ENCODE data around the gene MIOS. TPM values are rescaled to one million over a fixed set of nuclear protein-coding genes. Genes with fewer than 3 reads are reported as not detected.

MIOS gene
- 28.3 TPM for polyA plus RNA-seq (ENCODE audit: insufficient read length)

GRCh38 chr7:7566651-7567611, at the start of gene MIOS:
Gene MIOS (plus strand): TSS chr7:7566884. CDS start chr7:7572476, 5,592 bp downstream.
- DNase-seq (ENCODE audit: low read depth) = peak; percentile 48

GRCh38 chr7:7517754-7518153, 48.9 kb upstream of the MIOS start:
- no peak for DNase-seq (ENCODE audit: low read depth)

GRCh38 chr7:7519056-7519455, 47.6 kb upstream of the MIOS start:
- DNase-seq (ENCODE audit: low read depth) = no peak

GRCh38 chr7:7519528-7519927, 47.2 kb upstream of the MIOS start:
- no peak for DNase-seq (ENCODE audit: low read depth)

- DNase-seq (ENCODE audit: low read depth) = no peak
These were observed 45.4 kb upstream of the MIOS start for GRCh38 chr7:7521259-7521658.

- no peak for DNase-seq (ENCODE audit: low read depth)
These were observed 44.3 kb upstream of the MIOS start for GRCh38 chr7:7522421-7522820.

GRCh38 chr7:7524121-7524520, 42.6 kb upstream of the MIOS start:
- DNase-seq (ENCODE audit: low read depth) = no peak

- DNase-seq (ENCODE audit: low read depth) = no peak
These were observed 40.7 kb upstream of the MIOS start for GRCh38 chr7:7526006-7526405.

- no peak for DNase-seq (ENCODE audit: low read depth)
These were observed 39.6 kb upstream of the MIOS start for GRCh38 chr7:7527047-7527446.

- no peak for DNase-seq (ENCODE audit: low read depth)
These were observed 37.4 kb upstream of the MIOS start for GRCh38 chr7:7529328-7529727.

GRCh38 chr7:7533831-7534430, 32.8 kb upstream of the MIOS start:
- no peak for DNase-seq (ENCODE audit: low read depth)

- no peak for DNase-seq (ENCODE audit: low read depth)
These were observed 31.0 kb upstream of the MIOS start, which contains the start of gene COL28A1 for GRCh38 chr7:7535691-7536090. Gene COL28A1 (minus strand): TSS chr7:7535873. CDS start chr7:7532875, 2,998 bp downstream.

- no peak for DNase-seq (ENCODE audit: low read depth)
These were observed 30.2 kb upstream of the MIOS start for GRCh38 chr7:7536396-7537019.

- no peak for DNase-seq (ENCODE audit: low read depth)
These were observed 29.0 kb upstream of the MIOS start for GRCh38 chr7:7537711-7538110.

GRCh38 chr7:7539152-7539551, 27.5 kb upstream of the MIOS start:
- no peak for DNase-seq (ENCODE audit: low read depth)

GRCh38 chr7:7539711-7540110, 27.0 kb upstream of the MIOS start:
- DNase-seq (ENCODE audit: low read depth) = no peak

- DNase-seq (ENCODE audit: low read depth) = no peak
These were observed 24.3 kb upstream of the MIOS start for GRCh38 chr7:7542251-7542835.

- no peak for DNase-seq (ENCODE audit: low read depth)
These were observed 18.3 kb upstream of the MIOS start for GRCh38 chr7:7548407-7548806.

- no peak for DNase-seq (ENCODE audit: low read depth)
These were observed 16.0 kb upstream of the MIOS start for GRCh38 chr7:7550663-7551062.

- no peak for DNase-seq (ENCODE audit: low read depth)
These were observed 14.5 kb upstream of the MIOS start for GRCh38 chr7:7552199-7552598.

- DNase-seq (ENCODE audit: low read depth) = no peak
These were observed 13.3 kb upstream of the MIOS start for GRCh38 chr7:7553386-7553785.

GRCh38 chr7:7554021-7554432, 12.7 kb upstream of the MIOS start:
- DNase-seq (ENCODE audit: low read depth) = no peak
